Activated T-helper 2 cell treated with anti-CD3 and anti-CD28 coated beads, Interferon-gamma antibody, Interleukin-2, Interleukin-4, amounts not matched to agents 10 μg/mL and 5 μg/mL and 100 μg/mL, durations not matched to agents 14 hours and 24 hours and 36 hours (primary cell): Measurements from ENCODE around the gene LRRC10B. TPM values are rescaled to one million over a fixed set of nuclear protein-coding genes. Genes with fewer than 3 reads are reported as not detected.

ENCODE experiments used
- DNase-seq: peaks from one replicate; pipeline ENCODE4 v3.0.0; 2021; ENCODE audit warnings: low spot score
- H3K27ac Mint-ChIP-seq: one replicate; pipeline ENCODE4 v1.8.0; 2021; ENCODE audit warnings: mixed read lengths
- H3K27me3 Mint-ChIP-seq: one replicate; pipeline ENCODE4 v1.8.0; 2021; ENCODE audit warnings: low read depth, mixed read lengths
- H3K36me3 Mint-ChIP-seq: one replicate; pipeline ENCODE4 v1.8.0; 2021; ENCODE audit warnings: low read depth, mixed read lengths
- H3K4me1 Mint-ChIP-seq: one replicate; pipeline ENCODE4 v1.8.0; 2021; ENCODE audit warnings: low read depth, mixed read lengths
- H3K4me3 Mint-ChIP-seq: one replicate; pipeline ENCODE4 v1.8.0; 2021; ENCODE audit warnings: low read depth, mild to moderate bottlenecking, moderate library complexity, mixed read lengths
- H3K9me3 Mint-ChIP-seq: one replicate; pipeline ENCODE4 v1.8.0; 2021; ENCODE audit warnings: mixed read lengths
- intact Hi-C: fragments of 100-400 bp; cut with micrococcal nuclease; formaldehyde crosslinking; loops from one replicate; pipeline ENCODE4 v1.15.1; 2023
- total RNA-seq: library from RNA; stranded (reverse); gene quantifications from 2 replicates; pipeline ENCODE4 v1.2.3, GENCODE V29; 2022

The LRRC10B gene
- total RNA-seq, 1 donor from 2014 or later = 0.11 TPM

GRCh38 chr11:61551634-61552033 is 43.1 kb downstream of the LRRC10B start:
- no peaks in the 10 kb centered on the region for H3K36me3 Mint-ChIP-seq
- no peak for DNase-seq
- H3K27ac Mint-ChIP-seq = no peak overlapping the region
- peaks cover 6% of the 10 kb centered on the region for H3K4me1 Mint-ChIP-seq
- H3K4me3 Mint-ChIP-seq = no peak overlapping the region
- H3K27me3 Mint-ChIP-seq = peaks cover 27% of the 10 kb centered on the region
- H3K9me3 Mint-ChIP-seq = no peaks in the 10 kb centered on the region
- intact Hi-C loops = no loop called here

GRCh38 chr11:61552108-61552635 is 43.6 kb downstream of the LRRC10B start:
- H3K4me3 Mint-ChIP-seq = no peak overlapping the region
- H3K27me3 Mint-ChIP-seq = peaks cover 32% of the 10 kb centered on the region
- H3K4me1 Mint-ChIP-seq = peaks cover 6% of the 10 kb centered on the region
- H3K27ac Mint-ChIP-seq = no peak overlapping the region
- no peaks in the 10 kb centered on the region for H3K9me3 Mint-ChIP-seq
- intact Hi-C loops = no loop called here
- no peaks in the 10 kb centered on the region for H3K36me3 Mint-ChIP-seq
- DNase-seq = no peak

- no peak for DNase-seq
- H3K4me1 Mint-ChIP-seq = peaks cover 6% of the 10 kb centered on the region
- intact Hi-C loops = no loop called here
- no peaks in the 10 kb centered on the region for H3K36me3 Mint-ChIP-seq
- H3K27ac Mint-ChIP-seq = no peak overlapping the region
- no peaks in the 10 kb centered on the region for H3K9me3 Mint-ChIP-seq
- H3K4me3 Mint-ChIP-seq = no peak overlapping the region
- H3K27me3 Mint-ChIP-seq = peaks cover 37% of the 10 kb centered on the region
These were observed 45.0 kb downstream of the LRRC10B start for GRCh38 chr11:61553373-61554171.

GRCh38 chr11:61554172-61554988 is 45.8 kb downstream of the LRRC10B start:
- Mint-ChIP-seq H3K4me1 (peaks cover 6% of the 10 kb centered on the region), H3K4me3 (no peak overlapping the region), H3K27me3 (peaks cover 41% of the 10 kb centered on the region), H3K27ac (no peak overlapping the region), H3K9me3 (no peaks in the 10 kb centered on the region), H3K36me3 (no peaks in the 10 kb centered on the region)
- intact Hi-C loops = no loop called here
- no peak for DNase-seq

- Mint-ChIP-seq H3K36me3 (no peaks in the 10 kb centered on the region), H3K9me3 (no peaks in the 10 kb centered on the region), H3K4me1 (peaks cover 6% of the 10 kb centered on the region), H3K4me3 (no peak overlapping the region), H3K27me3 (peaks cover 41% of the 10 kb centered on the region), H3K27ac (no peak overlapping the region)
- DNase-seq = no peak
- intact Hi-C loops = no loop called here
These were observed 46.8 kb downstream of the LRRC10B start for GRCh38 chr11:61555051-61555969.

DNA sequence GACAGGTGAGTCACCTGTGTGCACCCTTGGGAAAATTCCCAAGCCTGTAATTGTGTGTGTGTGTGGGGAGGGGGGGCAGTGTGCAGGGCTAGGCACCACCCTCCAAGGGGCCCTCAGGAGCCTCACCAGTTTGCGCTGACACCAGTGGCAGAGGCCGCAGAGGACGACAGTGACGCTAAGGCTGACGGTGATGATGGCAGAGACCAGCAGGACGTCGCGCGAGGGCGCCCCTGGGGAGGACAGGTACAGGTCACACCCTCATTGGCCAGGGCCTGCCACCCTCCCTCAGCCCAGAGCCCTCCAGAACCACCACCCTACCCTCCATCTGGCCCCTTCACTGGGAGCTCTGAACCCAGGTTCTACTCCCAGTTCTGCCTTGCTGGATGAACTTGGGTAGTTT is 47.4 kb downstream of the LRRC10B start:
- Mint-ChIP-seq H3K27me3 (peaks cover 41% of the 10 kb centered on the region), H3K27ac (no peak overlapping the region), H3K4me3 (no peak overlapping the region), H3K36me3 (no peaks in the 10 kb centered on the region), H3K9me3 (no peaks in the 10 kb centered on the region), H3K4me1 (peaks cover 6% of the 10 kb centered on the region)
- no peak for DNase-seq
- intact Hi-C loops = no loop called here

GRCh38 chr11:61556621-61557020 is 48.1 kb downstream of the LRRC10B start:
- Mint-ChIP-seq H3K27me3 (peaks cover 41% of the 10 kb centered on the region), H3K4me3 (no peak overlapping the region), H3K9me3 (no peaks in the 10 kb centered on the region), H3K27ac (no peak overlapping the region), H3K4me1 (peaks cover 6% of the 10 kb centered on the region), H3K36me3 (no peaks in the 10 kb centered on the region)
- intact Hi-C loops = no loop called here
- no peak for DNase-seq

Other genes starting within 250 kb of the LRRC10B start
- 8.1 and 10.1 TPM in 2 replicates for gene VWCE, start 213.4 kb upstream of the LRRC10B start, total RNA-seq
- gene DDB1, start 175.6 kb upstream of the LRRC10B start, total RNA-seq = 260 and 264 TPM in 2 replicates
- 72.8 and 78.3 TPM in 2 replicates for gene TKFC, start 175.5 kb upstream of the LRRC10B start, total RNA-seq
- 32.9 and 34.1 TPM in 2 replicates for gene CYB561A3, start 146.9 kb upstream of the LRRC10B start, total RNA-seq
- 52.3 and 54.5 TPM in 2 replicates for gene TMEM138, start 146.4 kb upstream of the LRRC10B start, total RNA-seq
- gene TMEM216, start 116.2 kb upstream of the LRRC10B start, total RNA-seq = 18.5 and 20.5 TPM in 2 replicates
- gene CPSF7, start 78.8 kb upstream of the LRRC10B start, total RNA-seq = 123 and 135 TPM in 2 replicates
- 41.6 and 46.4 TPM in 2 replicates for gene SDHAF2, start 78.6 kb upstream of the LRRC10B start, total RNA-seq
- gene SYT7, start 72.3 kb downstream of the LRRC10B start, total RNA-seq = 0.09 and 0.30 TPM in 2 replicates
- gene DAGLA, start 171.6 kb downstream of the LRRC10B start, total RNA-seq = 0.07 TPM in 2 replicates
- 1.8 and 2.6 TPM in 2 replicates for gene MYRF, start 243.9 kb downstream of the LRRC10B start, total RNA-seq